Measurements from ENCODE around the gene SLC7A4. TPM values are rescaled to one million over a fixed set of nuclear protein-coding genes. Genes with fewer than 3 reads are reported as not detected.

SLC7A4 gene
- polyA plus RNA-seq, 1 of the 3 experiments (the other 2 are of a cell fraction): 0.02 TPM

DNA sequence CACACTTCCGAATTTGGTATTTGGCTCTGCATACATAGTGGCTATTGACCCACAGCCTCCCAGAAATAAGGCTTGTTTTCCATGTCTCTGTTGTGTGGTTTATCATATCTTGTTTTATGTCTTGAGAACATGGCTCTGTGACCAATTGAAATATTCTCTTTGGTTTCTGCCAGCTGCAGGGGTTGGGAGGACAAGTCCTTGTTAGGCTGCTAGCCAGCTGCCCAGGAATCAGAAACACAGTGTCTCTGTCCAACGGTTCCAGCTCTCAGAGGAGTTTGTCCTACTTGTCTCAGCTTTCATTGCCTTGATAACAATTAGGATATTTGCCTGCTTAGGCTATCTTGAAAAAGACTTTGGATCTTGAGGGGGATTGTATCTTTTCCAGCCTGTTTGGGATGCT, 6.0 kb upstream of the SLC7A4 start:
- peaks cover 17% of the 10 kb centered on the region for H3F3A ChIP-seq (replicated peaks; ENCODE audit: insufficient read depth)

DNA sequence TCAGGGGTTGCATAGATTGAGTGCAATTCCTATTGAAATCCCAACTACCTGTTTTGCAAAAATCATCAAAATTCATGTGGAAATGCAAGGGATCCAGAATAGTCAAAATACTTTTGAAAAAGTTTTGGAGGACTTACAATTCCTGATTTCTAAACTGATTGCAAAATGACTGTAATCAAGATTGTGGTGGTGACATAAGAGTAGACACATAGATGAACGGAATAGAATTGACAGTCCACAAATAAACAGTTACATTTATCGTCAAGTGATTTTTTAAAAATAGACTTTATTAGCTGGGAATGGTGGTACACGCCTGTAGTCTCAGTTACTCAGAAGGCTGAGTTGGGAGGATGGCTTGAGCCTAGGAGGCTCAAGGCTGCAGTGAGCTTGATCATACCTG, 2.6 kb upstream of the SLC7A4 start:
- H3K9me3 ChIP-seq: no peaks in the 10 kb centered on the region
- H3K4me1 ChIP-seq (ENCODE audit: control insufficient read depth in 1 of 2, insufficient read depth in 2 of 2, low read depth in 1 of 2, low read length in 1 of 2): peaks cover 3 to 8% of the 10 kb centered on the region in 2 experiments; a peak in 2 of 4 replicates
- no peak overlapping the region for H3K27ac ChIP-seq (ENCODE audit: low read depth in 2 of 2, low read length in 1 of 2)
- no peaks in the 10 kb centered on the region for H3K79me2 ChIP-seq (ENCODE audit: insufficient read depth)
- H3K36me3 ChIP-seq (replicated peaks in 1 of 2; ENCODE audit: control insufficient read depth in 1 of 2, insufficient read depth in 2 of 2, low read length in 1 of 2): no peaks in the 10 kb centered on the region
- H3K9me2 ChIP-seq: no peaks in the 10 kb centered on the region
- DNase-seq: no peak
- H2AFZ ChIP-seq (ENCODE audit: low read depth): no peak overlapping the region
- H4K20me1 ChIP-seq (ENCODE audit: insufficient read depth): no peaks in the 10 kb centered on the region
- H3K9ac ChIP-seq: no peak overlapping the region
- peaks cover 11% of the 10 kb centered on the region for H3F3A ChIP-seq (replicated peaks; ENCODE audit: insufficient read depth)
- 90% methylated on average over 3 of the region's 3 CpGs for WGBS (ENCODE audit: low lambda C conversion rate)
- no peak overlapping the region for H3K4me2 ChIP-seq
- POLR2A ChIA-PET: no interaction called here
- TF ChIP-seq JUND (IDR thresholded peaks at IDR 0.05): no peak
- TF ChIP-seq GABPA (IDR thresholded peaks at IDR 0.05; ENCODE audit: low read depth): no peak
- TF ChIP-seq FOXJ3 (CRISPR knock-in tag; IDR thresholded peaks at IDR 0.05): no peak
- TF ChIP-seq RFX5 (IDR thresholded peaks at IDR 0.05; ENCODE audit: low read length): no peak
- TF ChIP-seq IRF3 (IDR thresholded peaks at IDR 0.05; ENCODE audit: low read depth, low read length): no peak
- no peak for TF ChIP-seq CTCF (IDR thresholded peaks at IDR 0.05)
- H3K4me3 ChIP-seq (ENCODE audit: low read depth in 2 of 2, low read length in 1 of 2): no peak overlapping the region
- no peaks in the 10 kb centered on the region for H3K27me3 ChIP-seq (ENCODE audit: insufficient read depth)
- CTCF ChIA-PET: no interaction called here

More for the DNA sequence above, 6.0 kb upstream of the SLC7A4 start:
- Histone ChIP-seq H3K9ac (no peak overlapping the region), H3K4me1 (ENCODE audit: control insufficient read depth in 1 of 2, insufficient read depth in 2 of 2, low read depth in 1 of 2, low read length in 1 of 2) (peaks cover 0 to 8% of the 10 kb centered on the region in 2 experiments; a peak in 2 of 4 replicates), H4K20me1 (ENCODE audit: insufficient read depth) (no peaks in the 10 kb centered on the region), H2AFZ (ENCODE audit: low read depth) (no peak overlapping the region), H3K4me2 (no peak overlapping the region), H3K9me2 (no peaks in the 10 kb centered on the region), H3K27me3 (ENCODE audit: insufficient read depth) (no peaks in the 10 kb centered on the region), H3K36me3 (replicated peaks in 1 of 2; ENCODE audit: control insufficient read depth in 1 of 2, insufficient read depth in 2 of 2, low read length in 1 of 2) (no peaks in the 10 kb centered on the region), H3K9me3 (no peaks in the 10 kb centered on the region), H3K27ac (ENCODE audit: low read depth in 2 of 2, low read length in 1 of 2) (peak overlapping the region in 1 of 2 experiments; percentile 34; a peak in 2 of 4 replicates), H3K79me2 (ENCODE audit: insufficient read depth) (no peaks in the 10 kb centered on the region), H3K4me3 (ENCODE audit: low read depth in 2 of 2, low read length in 1 of 2) (no peak overlapping the region)
- WGBS (ENCODE audit: low lambda C conversion rate): 61% methylated on average over 2 of the region's 2 CpGs
- no peak for DNase-seq
- TF ChIP-seq POLR2AphosphoS5 (IDR thresholded peaks at IDR 0.05; ENCODE audit: low read depth, low read length) (no peak), RFX5 (IDR thresholded peaks at IDR 0.05; ENCODE audit: low read length) (no peak), REST (IDR thresholded peaks at IDR 0.05; ENCODE audit: low read depth, low read length) (peak; percentile 81), TAF1 (IDR thresholded peaks at IDR 0.05; ENCODE audit: borderline replicate concordance, low read depth, low read length) (no peak), GATA2 (CRISPR knock-in tag; IDR thresholded peaks at IDR 0.05) (no peak), EZH2phosphoT487 (IDR thresholded peaks at IDR 0.05; ENCODE audit: borderline replicate concordance, low read depth) (no peak), SMC3 (IDR thresholded peaks at IDR 0.05; ENCODE audit: low read depth, low read length) (no peak), IRF3 (IDR thresholded peaks at IDR 0.05; ENCODE audit: low read depth, low read length) (no peak)
- ChIA-PET POLR2A (no interaction called here), CTCF (interaction anchor here (0.7 to 2.2 kb wide), 4 partner anchors 17 to 586 kb away, joined by 3 to 6 read pairs (median 4); no protein-coding TSS in a partner anchor)

Measured in SK-N-SH (cell line).